ENCODE measurements around the gene PRSS3. TPM values are rescaled to one million over a fixed set of nuclear protein-coding genes. Genes with fewer than 3 reads are reported as not detected.
"Not testable (repeated sequence)": the region's sequence is repeated elsewhere in the genome, so short reads cannot be mapped to it uniquely, and the experiment has no call there.

Gene PRSS3
- total RNA-seq, 1 donor from 2014 or later, result not detected

DNA sequence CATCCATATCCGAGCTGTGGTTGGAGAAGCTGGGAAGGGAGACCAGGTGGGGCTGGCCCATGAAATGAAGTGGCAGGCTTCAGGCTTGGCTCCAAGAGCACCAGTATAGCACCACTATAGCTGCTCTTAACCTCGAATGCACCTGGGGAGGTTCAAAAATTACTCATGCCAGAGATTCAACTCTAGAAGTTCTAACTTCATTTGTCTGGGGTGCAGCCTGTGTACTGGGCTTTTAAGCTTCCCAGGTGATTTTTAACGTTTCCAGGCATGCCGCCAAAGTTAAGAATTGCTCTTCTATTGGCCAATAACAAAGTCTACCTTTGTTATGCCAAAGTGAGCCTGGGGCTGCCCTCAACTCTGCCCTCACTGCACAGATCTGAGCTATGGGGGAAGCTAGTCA, 458 bp downstream of the PRSS3 start:
- Mint-ChIP-seq H3K27ac (ENCODE audit: unreplicated experiment) (no peak overlapping the region), H3K9me3 (ENCODE audit: unreplicated experiment) (peaks cover 20% of the 10 kb centered on the region), H3K27me3 (ENCODE audit: low read depth, unreplicated experiment) (peaks cover 59% of the 10 kb centered on the region), H3K4me3 (ENCODE audit: unreplicated experiment) (no peak overlapping the region), H3K36me3 (ENCODE audit: low read depth, unreplicated experiment) (peaks cover 18% of the 10 kb centered on the region), H3K4me1 (ENCODE audit: low read depth, unreplicated experiment) (peaks cover 5% of the 10 kb centered on the region)
- Histone ChIP-seq H3K27me3 (ENCODE audit: insufficient read depth, low read length) (peaks cover 12% of the 10 kb centered on the region), H3K27ac (ENCODE audit: low read depth, low read length) (no peak overlapping the region), H3K4me1 (ENCODE audit: insufficient read depth, low read length) (peaks cover 5% of the 10 kb centered on the region), H3K79me2 (ENCODE audit: insufficient read depth, low read length) (no peaks in the 10 kb centered on the region), H3K9ac (ENCODE audit: low read length) (no peak overlapping the region), H3K9me3 (ENCODE audit: insufficient read depth, low read depth, low read length) (no peaks in the 10 kb centered on the region), H2AFZ (ENCODE audit: low read depth, low read length) (no peak overlapping the region), H3K36me3 (ENCODE audit: insufficient read depth, low read length) (no peaks in the 10 kb centered on the region), H3K4me2 (ENCODE audit: low read length) (no peak overlapping the region), H3K4me3 (ENCODE audit: insufficient read depth, low read depth, low read length) (no peak overlapping the region), H4K20me1 (ENCODE audit: insufficient read depth, low read length) (no peaks in the 10 kb centered on the region)
- DNase-seq (ENCODE audit: low read depth), result no peak
- no peak for FAIRE-seq
- no peak for TF ChIP-seq EZH2 (IDR thresholded peaks at IDR 0.05; ENCODE audit: insufficient read depth, low read length)
- TF ChIP-seq, protein P1, sequence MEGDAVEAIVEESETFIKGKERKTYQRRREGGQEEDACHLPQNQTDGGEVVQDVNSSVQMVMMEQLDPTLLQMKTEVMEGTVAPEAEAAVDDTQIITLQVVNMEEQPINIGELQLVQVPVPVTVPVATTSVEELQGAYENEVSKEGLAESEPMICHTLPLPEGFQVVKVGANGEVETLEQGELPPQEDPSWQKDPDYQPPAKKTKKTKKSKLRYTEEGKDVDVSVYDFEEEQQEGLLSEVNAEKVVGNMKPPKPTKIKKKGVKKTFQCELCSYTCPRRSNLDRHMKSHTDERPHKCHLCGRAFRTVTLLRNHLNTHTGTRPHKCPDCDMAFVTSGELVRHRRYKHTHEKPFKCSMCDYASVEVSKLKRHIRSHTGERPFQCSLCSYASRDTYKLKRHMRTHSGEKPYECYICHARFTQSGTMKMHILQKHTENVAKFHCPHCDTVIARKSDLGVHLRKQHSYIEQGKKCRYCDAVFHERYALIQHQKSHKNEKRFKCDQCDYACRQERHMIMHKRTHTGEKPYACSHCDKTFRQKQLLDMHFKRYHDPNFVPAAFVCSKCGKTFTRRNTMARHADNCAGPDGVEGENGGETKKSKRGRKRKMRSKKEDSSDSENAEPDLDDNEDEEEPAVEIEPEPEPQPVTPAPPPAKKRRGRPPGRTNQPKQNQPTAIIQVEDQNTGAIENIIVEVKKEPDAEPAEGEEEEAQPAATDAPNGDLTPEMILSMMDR (IDR thresholded peaks at IDR 0.05; ENCODE audit: insufficient read depth, low read depth, low read length), result no peak

DNA sequence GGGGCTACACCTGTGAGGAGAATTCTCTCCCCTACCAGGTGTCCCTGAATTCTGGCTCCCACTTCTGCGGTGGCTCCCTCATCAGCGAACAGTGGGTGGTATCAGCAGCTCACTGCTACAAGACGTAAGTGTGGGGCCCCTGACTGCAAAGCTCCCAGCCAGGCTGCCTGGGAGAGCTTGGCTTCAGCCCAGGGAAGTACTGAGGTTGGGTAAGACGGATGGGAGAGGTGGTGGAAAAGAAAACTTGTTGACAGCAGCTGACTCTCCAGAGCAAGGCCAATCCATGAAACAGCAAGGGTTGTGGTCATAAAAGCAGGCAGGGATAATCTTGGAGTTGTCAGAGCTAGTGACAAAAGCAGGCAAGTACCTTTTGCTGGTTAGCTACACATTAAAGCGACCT, 1.3 kb downstream of the PRSS3 start:
- H3K36me3 ChIP-seq (ENCODE audit: insufficient read depth, low read length); H3K4me3 ChIP-seq (ENCODE audit: insufficient read depth, low read depth, low read length); H3K4me2 ChIP-seq (ENCODE audit: low read length); H3K27ac ChIP-seq (ENCODE audit: low read depth, low read length); H4K20me1 ChIP-seq (ENCODE audit: insufficient read depth, low read length); H3K4me1 Mint-ChIP-seq (ENCODE audit: low read depth, unreplicated experiment); H3K4me1 ChIP-seq (ENCODE audit: insufficient read depth, low read length); H3K4me3 Mint-ChIP-seq (ENCODE audit: unreplicated experiment); H3K79me2 ChIP-seq (ENCODE audit: insufficient read depth, low read length); H3K9ac ChIP-seq (ENCODE audit: low read length); H3K27ac Mint-ChIP-seq (ENCODE audit: unreplicated experiment); H2AFZ ChIP-seq (ENCODE audit: low read depth, low read length); FAIRE-seq; H3K9me3 ChIP-seq (ENCODE audit: insufficient read depth, low read depth, low read length); DNase-seq (ENCODE audit: low read depth): not testable (repeated sequence)
- Mint-ChIP-seq H3K9me3 (ENCODE audit: unreplicated experiment) (peaks cover 20% of the 10 kb centered on the region), H3K27me3 (ENCODE audit: low read depth, unreplicated experiment) (peaks cover 59% of the 10 kb centered on the region), H3K36me3 (ENCODE audit: low read depth, unreplicated experiment) (peaks cover 18% of the 10 kb centered on the region)
- peaks cover 12% of the 10 kb centered on the region for H3K27me3 ChIP-seq (ENCODE audit: insufficient read depth, low read length)

DNA sequence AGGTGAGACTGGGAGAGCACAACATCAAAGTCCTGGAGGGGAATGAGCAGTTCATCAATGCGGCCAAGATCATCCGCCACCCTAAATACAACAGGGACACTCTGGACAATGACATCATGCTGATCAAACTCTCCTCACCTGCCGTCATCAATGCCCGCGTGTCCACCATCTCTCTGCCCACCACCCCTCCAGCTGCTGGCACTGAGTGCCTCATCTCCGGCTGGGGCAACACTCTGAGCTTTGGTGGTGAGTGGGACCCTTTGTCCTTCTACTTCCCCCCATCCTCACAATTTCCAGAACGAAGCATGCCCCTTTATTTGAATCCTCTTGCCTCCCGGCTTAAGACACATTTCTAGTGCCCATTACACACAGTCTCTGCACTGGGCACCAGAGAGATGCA, 2.5 kb downstream of the PRSS3 start:
- Mint-ChIP-seq H3K27ac (ENCODE audit: unreplicated experiment) (no peak overlapping the region), H3K9me3 (ENCODE audit: unreplicated experiment) (peaks cover 20% of the 10 kb centered on the region), H3K4me1 (ENCODE audit: low read depth, unreplicated experiment) (no peaks in the 10 kb centered on the region), H3K4me3 (ENCODE audit: unreplicated experiment) (no peak overlapping the region), H3K27me3 (ENCODE audit: low read depth, unreplicated experiment) (peaks cover 59% of the 10 kb centered on the region), H3K36me3 (ENCODE audit: low read depth, unreplicated experiment) (peaks cover 18% of the 10 kb centered on the region)
- Histone ChIP-seq H3K4me3 (ENCODE audit: insufficient read depth, low read depth, low read length) (no peak overlapping the region), H4K20me1 (ENCODE audit: insufficient read depth, low read length) (no peaks in the 10 kb centered on the region), H3K9ac (ENCODE audit: low read length) (no peak overlapping the region), H3K27me3 (ENCODE audit: insufficient read depth, low read length) (peaks cover 7% of the 10 kb centered on the region), H3K27ac (ENCODE audit: low read depth, low read length) (no peak overlapping the region), H2AFZ (ENCODE audit: low read depth, low read length) (no peak overlapping the region), H3K9me3 (ENCODE audit: insufficient read depth, low read depth, low read length) (no peaks in the 10 kb centered on the region), H3K79me2 (ENCODE audit: insufficient read depth, low read length) (no peaks in the 10 kb centered on the region), H3K36me3 (ENCODE audit: insufficient read depth, low read length) (no peaks in the 10 kb centered on the region), H3K4me1 (ENCODE audit: insufficient read depth, low read length) (no peaks in the 10 kb centered on the region), H3K4me2 (ENCODE audit: low read length) (no peak overlapping the region)
- FAIRE-seq, result no peak
- TF ChIP-seq, protein P1 (IDR thresholded peaks at IDR 0.05; ENCODE audit: insufficient read depth, low read depth, low read length), result no peak
- TF ChIP-seq EZH2 (IDR thresholded peaks at IDR 0.05; ENCODE audit: insufficient read depth, low read length), result no peak
- DNase-seq (ENCODE audit: low read depth), result no peak
